Heart left ventricle (tissue), 16 donors: ENCODE data around the gene PTH2R. TPM values are rescaled to one million over a fixed set of nuclear protein-coding genes. Genes with fewer than 3 reads are reported as not detected.
"Not testable (repeated sequence)": the region's sequence is repeated elsewhere in the genome, so short reads cannot be mapped to it uniquely, and the experiment has no call there.

Experiments
- ATAC-seq, 4 donors: fragments of 200-7000 bp; cut with Tn5 transposase; one replicate each; pipeline ENCODE4 v1.9.1; 2020 to 2022; ENCODE audit warnings: moderate library complexity in 4 of 4, mild to moderate bottlenecking in 3 of 4, moderate number of reproducible peaks in 1 of 4
- DNase-seq, 5 donors: peaks; one replicate each; pipeline ENCODE4 v3.0.0-alpha.2; 2020
- H3K27ac ChIP-seq, 12 donors: fragments of 200-600 bp; sonication (generic) in 4 of 12; one replicate each; pipeline versions ENCODE4 v1.5.0 to v1.8.0; 2016 to 2022; ENCODE audit warnings: mild to moderate bottlenecking in 2 of 12
- H3K27me3 ChIP-seq, 9 donors: fragments of 200-600 bp; sonication (generic) in 2 of 9; one replicate each; pipeline versions ENCODE4 v1.5.1 to v1.8.0; 2016 to 2022; ENCODE audit warnings: mild to moderate bottlenecking in 3 of 9
- H3K36me3 ChIP-seq, 9 donors: fragments of 200-600 bp; sonication (generic) in 2 of 9; one replicate each; pipeline versions ENCODE4 v1.5.0 to v1.8.0; 2018 to 2022; ENCODE audit warnings: mild to moderate bottlenecking in 2 of 9
- H3K4me1 ChIP-seq, 12 donors: fragments of 200-600 bp; sonication (generic) in 4 of 12; one replicate each; pipeline versions ENCODE4 v1.5.0 to v1.8.0; 2016 to 2022; ENCODE audit warnings: mild to moderate bottlenecking in 3 of 12
- H3K4me3 ChIP-seq, 12 donors: fragments of 200-600 bp; sonication (generic) in 4 of 12; one replicate each; pipeline versions ENCODE4 v1.5.0 to v1.8.0; 2017 to 2022; ENCODE audit warnings: mild to moderate bottlenecking in 9 of 12, moderate library complexity in 4 of 12
- H3K9me3 ChIP-seq, 12 donors: fragments of 200-600 bp; sonication (generic) in 4 of 12; one replicate each; pipeline versions ENCODE4 v1.5.0 to v1.8.0; 2016 to 2022; ENCODE audit warnings: mild to moderate bottlenecking in 1 of 12
- CTCF ChIP-seq, 12 donors: fragments of 200-600 bp; sonication (generic) in 4 of 12; IDR thresholded peaks; one replicate each; pipeline versions ENCODE4 v1.5.0 to v1.8.0; 2018 to 2022; ENCODE audit warnings: antibody characterized with exemption in 12 of 12, mild to moderate bottlenecking in 5 of 12
- POLR2A ChIP-seq, 2 donors: fragments of 450-650 bp; IDR thresholded peaks; one replicate each; pipeline ENCODE4 v1.6.1; 2017; ENCODE audit warnings: antibody characterized with exemption in 2 of 2, mild to moderate bottlenecking in 2 of 2, moderate library complexity in 2 of 2
- WGBS, 4 donors: extraction: QIAGEN DNeasy Blood & Tissue Kit in 2 of 4; methylation state at CpG; one replicate each; pipeline versions ENCODE4 v1.1.5 to v1.1.7; 2013 to 2018; 5-methylcytosine and 5-hydroxymethylcytosine counted together
- intact Hi-C, 10 donors: fragments of 100-400 bp; cut with DNase I; formaldehyde crosslinking; loops; one replicate each; pipeline versions ENCODE4 v1.11.1 to v1.14.2; 2022
- polyA plus RNA-seq, 2 donors: library from polyadenylated mRNA; stranded (reverse); fragments of 200-250 nt; gene quantifications; one replicate each; pipeline ENCODE4 v1.2.3, GENCODE V29; 2013
- total RNA-seq, 9 donors: library from RNA; depleted of rRNA in 2 of 9; stranded (reverse); fragments of >200 nt in 2 of 9; fragmentation: NEBNext Ultra II Directional in 3 of 9; extraction: Animal tissue kit (Norgen Biotek cat#: 25700) in 3 of 9; gene quantifications; one replicate each; pipeline versions ENCODE4 v1.1.0 to v1.2.4, GENCODE V29; 2016 to 2023
- donor health status: ischemic (EF 13 %, LVEDD 7.1; RV severe dilation, severe dysfunction).
- donor health status: healthy with polysubstance abuse.
- donor health status: DM: no; HTN: yes; CAD: no.
- donor health status: DM: no; HTN: no; CAD: no.
- donor health status: ischemic (EF 25% LVEDD 6.9; RV normal size, moderate dysfunction).
- donor health status: ischemic (EF 25% LVEDD 5.7; RV mildly dilated, moderate dysfunction).
- donor health status: healthy.
- donor health status: DM: yes; HTN: yes; CAD: no.
- donor health status: ischemic (EF 35%, LVEDD 5.7; RV mildly dilated, moderate dysfunction).
- donor health status: nonischemic (EF 11% LVEDD 7.7; RV severe dilation, severe dysfunction).
- donor health status: DM: yes; HTN: yes; CAD: no.
- donor health status: PGD.
- donor health status: ischemic (EF 29% LVEDD 5.4; RV normal size, mild dysfunction).
- donor health status: nonischemic (EF 23%, LVEDD 6.1; RV moderate dilation, normal function).

Gene PTH2R
- total and polyA plus RNA-seq, 11 donors: 0.11 to 0.34 TPM; not detected in 9

- TF ChIP-seq CTCF (IDR thresholded peaks at IDR 0.05): no peak
- no peak for TF ChIP-seq POLR2A (IDR thresholded peaks at IDR 0.05)
- Histone ChIP-seq H3K4me3 (peak overlapping the region in 1 of 12 donors; percentile 4), H3K4me1 (no peaks in the 10 kb centered on the region), H3K27me3 (no peaks in the 10 kb centered on the region), H3K36me3 (no peaks in the 10 kb centered on the region), H3K9me3 (no peaks in the 10 kb centered on the region), H3K27ac (no peak overlapping the region)
- ATAC-seq (peak in 3 of 4 donors; percentile 73 to 95 (median 81)), DNase-seq (peak in 4 of 5 donors; percentile 32 to 74 (median 63))
- intact Hi-C loops: no loop called here
- WGBS, 4 donors: 33 to 51% (median 41%) methylated on average over 5 of the region's 5 CpGs
Measured at GRCh38 chr2:208529796-208530195, 123.2 kb downstream of the PTH2R start.

GRCh38 chr2:208531361-208531760 lies 124.8 kb downstream of the PTH2R start:
- no peaks in the 10 kb centered on the region for H3K36me3 ChIP-seq
- ATAC-seq (no peak), DNase-seq (no peak)
- WGBS, 4 donors: 92 to 97% (median 94%) methylated on average over 3 of the region's 3 CpGs
- intact Hi-C loops: no loop called here
- no peaks in the 10 kb centered on the region for H3K27me3 ChIP-seq
- no peaks in the 10 kb centered on the region for H3K4me1 ChIP-seq
- no peak overlapping the region for H3K4me3 ChIP-seq
- no peak overlapping the region for H3K27ac ChIP-seq
- TF ChIP-seq CTCF (IDR thresholded peaks at IDR 0.05) (no peak), POLR2A (IDR thresholded peaks at IDR 0.05) (no peak)
- H3K9me3 ChIP-seq: no peaks in the 10 kb centered on the region

GRCh38 chr2:208535578-208535977 lies 129.0 kb downstream of the PTH2R start:
- H3K27ac ChIP-seq, H3K36me3 ChIP-seq, H3K4me3 ChIP-seq, H3K9me3 ChIP-seq, DNase-seq, H3K27me3 ChIP-seq, intact Hi-C loops, H3K4me1 ChIP-seq, ATAC-seq: not testable (repeated sequence)
- WGBS, 4 donors: 80 to 100% (median 88%) methylated on average over 1 of the region's 1 CpG

DNA sequence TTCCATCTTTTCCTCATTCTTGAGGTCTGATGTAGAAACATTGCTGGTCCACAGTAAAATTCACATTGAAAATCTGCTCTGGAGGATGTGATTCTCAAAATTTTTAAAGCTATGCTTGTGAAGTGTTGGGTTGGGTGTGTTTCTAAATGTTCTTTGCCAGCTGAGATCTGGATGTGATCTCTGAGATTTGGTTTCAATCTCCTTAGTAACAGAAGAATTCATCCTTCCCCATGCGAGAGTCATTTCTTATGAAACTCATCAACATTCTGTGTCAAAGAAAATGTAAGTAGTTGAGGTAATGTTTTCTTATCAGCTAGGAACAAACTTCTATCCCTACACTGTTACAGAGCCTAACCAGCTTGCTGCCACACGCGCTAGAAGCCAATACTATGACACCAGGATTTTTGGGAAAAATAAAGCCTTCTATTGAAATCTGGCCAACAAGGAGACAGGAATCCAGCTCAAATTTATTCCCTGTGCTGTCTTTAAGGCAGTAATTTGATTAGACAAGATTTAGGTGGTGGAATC lies 134.9 kb downstream of the PTH2R start:
- H3K27ac ChIP-seq: no peak overlapping the region
- DNase-seq (no peak), ATAC-seq (no peak)
- H3K9me3 ChIP-seq: no peaks in the 10 kb centered on the region
- TF ChIP-seq CTCF (IDR thresholded peaks at IDR 0.05) (no peak), POLR2A (IDR thresholded peaks at IDR 0.05) (no peak)
- H3K27me3 ChIP-seq: no peaks in the 10 kb centered on the region
- no peaks in the 10 kb centered on the region for H3K36me3 ChIP-seq
- no peak overlapping the region for H3K4me3 ChIP-seq
- intact Hi-C loops: no loop called here
- WGBS, 4 donors: 58 to 87% (median 81%) methylated on average over 3 of the region's 3 CpGs
- no peaks in the 10 kb centered on the region for H3K4me1 ChIP-seq

DNA sequence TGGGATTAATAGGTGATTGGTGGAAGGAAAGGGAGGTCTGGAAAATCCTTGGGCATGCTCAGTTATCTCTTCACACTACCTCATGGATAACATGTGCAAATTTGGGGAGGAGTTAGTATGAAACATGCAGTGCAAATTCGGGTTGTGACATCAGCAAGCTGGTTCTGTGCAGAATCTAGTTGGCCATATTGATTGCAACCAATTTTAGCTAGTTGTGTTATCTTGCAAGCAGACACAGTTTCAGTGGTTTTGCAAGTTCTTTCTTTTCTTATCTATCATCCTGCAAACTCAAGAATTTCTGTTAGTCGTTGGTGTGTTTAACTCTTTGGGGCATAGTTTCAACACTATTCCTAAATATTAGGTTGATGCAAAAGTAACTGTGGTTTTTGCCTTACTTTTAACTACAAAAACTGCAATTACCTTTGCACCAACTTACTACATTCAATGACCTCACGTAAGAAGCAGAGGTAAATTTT lies 135.4 kb downstream of the PTH2R start:
- ATAC-seq (no peak), DNase-seq (no peak)
- TF ChIP-seq POLR2A (IDR thresholded peaks at IDR 0.05) (no peak), CTCF (IDR thresholded peaks at IDR 0.05) (no peak)
- Histone ChIP-seq H3K27ac (no peak overlapping the region), H3K36me3 (no peaks in the 10 kb centered on the region), H3K27me3 (no peaks in the 10 kb centered on the region), H3K4me1 (no peaks in the 10 kb centered on the region), H3K9me3 (no peaks in the 10 kb centered on the region), H3K4me3 (no peak overlapping the region)
- intact Hi-C loops: no loop called here
- WGBS, 4 donors: 54 to 59% (median 57%) methylated on average over 3 of the region's 3 CpGs
